Activated B cell treated with CpG ODN at 0.5 μM for 24 hours (primary cell): ENCODE measurements around the gene PRR5. TPM values are rescaled to one million over a fixed set of nuclear protein-coding genes. Genes with fewer than 3 reads are reported as not detected.

Experiments
- ATAC-seq: fragments of 200-7000 bp; cut with Tn5 transposase; one replicate; pipeline ENCODE4 v1.10.0; 2021; ENCODE audit warnings: low read depth, mild to moderate bottlenecking, moderate library complexity
- CTCF ChIA-PET: fragments of 350-600 bp; sonication (Branson Sonifier 250); formaldehyde crosslinking; loops from one replicate; lab custom pipeline; 2021; ENCODE audit warnings: antibody characterized with exemption; lab: Charles Lee
- POLR2A ChIA-PET: fragments of 350-600 bp; sonication (Branson Sonifier 250); formaldehyde crosslinking; loops from one replicate; lab custom pipeline; 2021; ENCODE audit warnings: antibody characterized with exemption; lab: Charles Lee
- DNase-seq: peaks from one replicate; pipeline ENCODE4 v3.0.0; 2022
- H3K27ac Mint-ChIP-seq: one replicate; pipeline ENCODE4 v1.8.0; 2020; ENCODE audit warnings: mixed read lengths
- H3K27me3 Mint-ChIP-seq: one replicate; pipeline ENCODE4 v1.8.0; 2021; ENCODE audit warnings: mixed read lengths
- H3K36me3 Mint-ChIP-seq: one replicate; pipeline ENCODE4 v1.8.0; 2021; ENCODE audit warnings: low read depth, mixed read lengths
- H3K4me1 Mint-ChIP-seq: one replicate; pipeline ENCODE4 v1.8.0; 2021; ENCODE audit warnings: mixed read lengths
- H3K4me3 Mint-ChIP-seq: one replicate; pipeline ENCODE4 v1.8.0; 2020; ENCODE audit warnings: mild to moderate bottlenecking, mixed read lengths
- H3K9me3 Mint-ChIP-seq: one replicate; pipeline ENCODE4 v1.8.0; 2020; ENCODE audit warnings: mixed read lengths
- CTCF ChIP-seq: fragments of 200-600 bp; IDR thresholded peaks from one replicate; pipeline ENCODE4 v1.8.0; 2022; ENCODE audit warnings: antibody characterized with exemption, mild to moderate bottlenecking
- intact Hi-C: fragments of 100-400 bp; cut with micrococcal nuclease; formaldehyde crosslinking; loops from one replicate; pipeline ENCODE4 v1.15.1; 2024
- total RNA-seq: library from RNA; stranded (reverse); gene quantifications from 2 replicates; pipeline ENCODE4 v1.2.3, GENCODE V29; 2022

Gene PRR5
- total RNA-seq, 1 donor from 2014 or later, result 18.0 TPM

DNA sequence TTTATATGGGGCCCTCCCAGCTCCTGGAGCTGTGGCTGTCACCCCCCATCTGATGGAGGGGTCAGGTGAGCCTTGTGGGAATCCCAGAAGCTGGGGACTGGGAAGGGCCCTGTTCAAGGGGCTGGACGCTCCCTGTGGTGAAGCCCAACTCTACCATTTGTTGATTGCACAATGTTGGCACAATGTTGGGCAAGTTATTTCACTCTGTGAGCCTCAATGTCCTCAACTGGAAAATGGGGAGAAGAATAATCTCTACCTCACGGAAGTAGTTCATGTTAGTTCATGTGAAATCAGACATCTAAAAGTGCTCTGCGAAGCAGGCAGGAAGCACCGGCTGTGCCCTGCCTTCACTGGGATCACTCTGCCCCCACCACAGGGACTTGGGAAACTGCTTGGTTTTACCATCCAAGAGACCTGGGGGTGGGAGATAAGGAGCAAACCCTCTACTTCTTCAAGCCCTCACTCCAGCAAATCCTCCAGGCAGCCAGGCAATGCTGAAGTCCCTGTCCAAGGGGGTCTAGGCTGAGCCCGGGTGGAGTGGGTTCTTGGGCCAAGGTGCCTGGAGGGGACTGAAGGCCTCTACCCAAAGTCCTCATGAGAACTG is 715 bp upstream of the PRR5 start:
- intact Hi-C loops, result loop anchor here (10.0 kb wide), 1 partner anchor 516 kb away; the partner anchor contains the start of gene PARVG
- Mint-ChIP-seq H3K36me3 (no peaks in the 10 kb centered on the region), H3K27me3 (no peaks in the 10 kb centered on the region), H3K4me3 (peak overlapping the region; percentile 71), H3K9me3 (no peaks in the 10 kb centered on the region), H3K4me1 (peaks cover 20% of the 10 kb centered on the region), H3K27ac (peak overlapping the region; percentile 66)
- ATAC-seq (no peak), DNase-seq (no peak)
- TF ChIP-seq CTCF, result no peak
- CTCF ChIA-PET, result interaction anchor here (6.9 kb wide), 1 partner anchor 34 kb away, joined by 53 read pairs; no protein-coding TSS in a partner anchor
- POLR2A ChIA-PET, result interaction anchor here (0.8 kb wide), 1 partner anchor 9 kb away, joined by 3 read pairs; no protein-coding TSS in a partner anchor

- no peaks in the 10 kb centered on the region for H3K27me3 Mint-ChIP-seq
- no peaks in the 10 kb centered on the region for H3K36me3 Mint-ChIP-seq
- intact Hi-C loops, result loop anchor here (1.0 to 10.0 kb wide), 4 partner anchors 8 to 518 kb away; partner anchors contain the start of gene PARVG
- no peak for TF ChIP-seq CTCF
- no peak for DNase-seq
- no peaks in the 10 kb centered on the region for H3K9me3 Mint-ChIP-seq
- H3K4me1 Mint-ChIP-seq, result peaks cover 20% of the 10 kb centered on the region
- peak overlapping the region; percentile 75 for H3K4me3 Mint-ChIP-seq
- ChIA-PET POLR2A (interaction anchor here (1.2 kb wide), 1 partner anchor 27 kb away, joined by 3 read pairs; no protein-coding TSS in a partner anchor), CTCF (interaction anchor here (1.1 kb wide), 1 partner anchor 26 kb away, joined by 3 read pairs; no protein-coding TSS in a partner anchor)
- peak; percentile 1 for ATAC-seq
- H3K27ac Mint-ChIP-seq, result no peak overlapping the region
Observed at GRCh38 chr22:44702479-44703198, 635 bp downstream of the PRR5 start.

GRCh38 chr22:44703255-44703870 is 1.4 kb downstream of the PRR5 start:
- no peak for TF ChIP-seq CTCF
- no peak overlapping the region for H3K27ac Mint-ChIP-seq
- H3K4me1 Mint-ChIP-seq, result peaks cover 20% of the 10 kb centered on the region
- H3K27me3 Mint-ChIP-seq, result no peaks in the 10 kb centered on the region
- peak overlapping the region; percentile 72 for H3K4me3 Mint-ChIP-seq
- intact Hi-C loops, result loop anchor here (10.0 kb wide), 1 partner anchor 519 kb away; the partner anchor contains the start of gene PARVG
- DNase-seq (no peak), ATAC-seq (no peak)
- no peaks in the 10 kb centered on the region for H3K9me3 Mint-ChIP-seq
- ChIA-PET CTCF (interaction anchor here (1.1 kb wide), 1 partner anchor 25 kb away, joined by 3 read pairs; no protein-coding TSS in a partner anchor), POLR2A (no interaction called here)
- no peaks in the 10 kb centered on the region for H3K36me3 Mint-ChIP-seq

- H3K27ac Mint-ChIP-seq, result no peak overlapping the region
- intact Hi-C loops, result loop anchor here (10.0 kb wide), 1 partner anchor 520 kb away; the partner anchor contains the start of gene PARVG
- CTCF ChIA-PET, result interaction anchor here (1.1 kb wide), 1 partner anchor 8 kb away, joined by 4 read pairs; no protein-coding TSS in a partner anchor
Observed at GRCh38 chr22:44704159-44705021, 2.4 kb downstream of the PRR5 start.

More at GRCh38 chr22:44704159-44705021, 2.4 kb downstream of the PRR5 start:
- POLR2A ChIA-PET, result no interaction called here
- Mint-ChIP-seq H3K4me1 (peaks cover 22% of the 10 kb centered on the region), H3K9me3 (no peaks in the 10 kb centered on the region), H3K36me3 (no peaks in the 10 kb centered on the region), H3K27me3 (no peaks in the 10 kb centered on the region), H3K4me3 (no peak overlapping the region)
- DNase-seq (no peak), ATAC-seq (no peak)
- no peak for TF ChIP-seq CTCF
